HCT116 (cell line): ENCODE data around the gene KRTAP5-3. TPM values are rescaled to one million over a fixed set of nuclear protein-coding genes. Genes with fewer than 3 reads are reported as not detected.

ENCODE experiments used
- ATAC-seq: fragments of 200-7000 bp; cut with Tn5 transposase; 2 replicates; pipeline ENCODE4 v1.9.1; 2020; ENCODE audit warnings: mild to moderate bottlenecking, moderate library complexity
- BruUV-seq: library from RNA; stranded (reverse); fragments of 400-500 nt; replicated peaks from 2 replicates; lab custom pipeline; 2021; lab: Mats Ljungman, UMichigan
- CTCF ChIA-PET: fragments of 300-600 bp; sonication (Branson Sonifier 250); formaldehyde crosslinking; loops from one replicate; lab custom pipeline; 2021; ENCODE audit warnings: antibody characterized with exemption; lab: Charles Lee
- POLR2A ChIA-PET: fragments of 300-600, 350-600 bp; sonication (Branson Sonifier 250); formaldehyde crosslinking; loops from one replicate; lab custom pipeline; 2021; ENCODE audit warnings: antibody characterized with exemption; lab: Charles Lee
- RAD21 ChIA-PET, 2 experiments: fragments of 300-600 bp; sonication (Branson Sonifier 250); formaldehyde crosslinking; loops; one replicate each; lab custom pipeline; 2023; ENCODE audit warnings: low total read pairs in 2 of 2; ENCODE audit not compliant: uncharacterized antibody in 2 of 2, unreplicated experiment in 2 of 2, low non-redundant PET in 1 of 2; lab: Charles Lee
- DNase-seq: peaks from one replicate; pipeline ENCODE4 v3.0.0-alpha.2; 2010; ENCODE audit warnings: low read depth, low spot score
- H2AFZ ChIP-seq: fragments of 200-600 bp; shearing (Covaris generic), sonication (generic); 2 replicates; pipeline ENCODE4 v1.6.1; 2017; ENCODE audit warnings: low read depth, mixed run types, mixed read lengths, antibody characterized with exemption, low read length; ENCODE audit not compliant: poor library complexity, severe bottlenecking
- H3K27ac ChIP-seq: 2 replicates; pipeline ENCODE4 v1.5.1; 2012; ENCODE audit warnings: low read depth, low read length
- H3K27me3 ChIP-seq: fragments of 200-600 bp; sonication (generic); 2 replicates; pipeline ENCODE4 v1.6.1; 2016; ENCODE audit warnings: mixed run types, low read length, mixed read lengths; ENCODE audit not compliant: insufficient read depth
- H3K36me3 ChIP-seq, 2 experiments: fragments of 200-500 bp in 1 of 2; fragments of 200-600 bp in 1 of 2; sonication (Bioruptor generic) in 1 of 2; sonication (generic) in 1 of 2; 2 replicates each; pipeline versions ENCODE4 v1.5.1 to v1.6.1; 2014 to 2016; ENCODE audit warnings: low read length in 2 of 2, inconsistent platforms in 1 of 2, mixed read lengths in 1 of 2, mixed run types in 1 of 2; ENCODE audit not compliant: insufficient read depth in 2 of 2, control insufficient read depth in 1 of 2
- H3K4me1 ChIP-seq, 2 experiments: fragments of 200-600 bp in 1 of 2; sonication (generic) in 1 of 2; 2 replicates each; pipeline versions ENCODE4 v1.5.1 to v1.6.1; 2012 to 2017; ENCODE audit warnings: low read length in 2 of 2, inconsistent platforms in 1 of 2, mild to moderate bottlenecking in 1 of 2, mixed read lengths in 1 of 2, mixed run types in 1 of 2, moderate library complexity in 1 of 2; ENCODE audit not compliant: insufficient read depth in 2 of 2, control insufficient read depth in 1 of 2
- H3K4me2 ChIP-seq: fragments of 200-600 bp; sonication (generic); 2 replicates; pipeline ENCODE4 v1.6.1; 2017; ENCODE audit warnings: mixed run types, low read length, mixed read lengths
- H3K4me3 ChIP-seq, 2 experiments: fragments of 200-600 bp in 1 of 2; sonication (generic) in 1 of 2; replicated peaks in 1 of 2; 2 replicates each; pipeline ENCODE4 v1.5.1; 2011 to 2016; ENCODE audit warnings: low read length in 2 of 2, control low read depth in 1 of 2, low read depth in 1 of 2, mild to moderate bottlenecking in 1 of 2, mixed read lengths in 1 of 2, mixed run types in 1 of 2
- H3K79me2 ChIP-seq: fragments of 200-600 bp; sonication (generic); 2 replicates; pipeline ENCODE4 v1.6.1; 2017; ENCODE audit warnings: mild to moderate bottlenecking, mixed run types, low read length, moderate library complexity, mixed read lengths; ENCODE audit not compliant: insufficient read depth
- H3K9ac ChIP-seq: fragments of 200-600 bp; sonication (generic); 2 replicates; pipeline ENCODE4 v1.6.1; 2016; ENCODE audit warnings: low read length, mixed read lengths
- H3K9me2 ChIP-seq: fragments of 200-600 bp; sonication (generic), shearing (Covaris generic); 2 replicates; pipeline ENCODE4 v1.6.1; 2017; ENCODE audit warnings: mixed run types, mild to moderate bottlenecking, moderate library complexity; ENCODE audit not compliant: insufficient read depth
- H3K9me3 ChIP-seq, 2 experiments: fragments of 200-500 bp in 1 of 2; fragments of 200-600 bp in 1 of 2; sonication (Bioruptor generic) in 1 of 2; sonication (generic) in 1 of 2; 2 replicates each; pipeline ENCODE4 v1.6.1; 2014 to 2017; ENCODE audit warnings: low read length in 2 of 2, mixed read lengths in 2 of 2, inconsistent platforms in 1 of 2, low read depth in 1 of 2, mild to moderate bottlenecking in 1 of 2, mixed run types in 1 of 2, moderate library complexity in 1 of 2; ENCODE audit not compliant: control insufficient read depth in 1 of 2, insufficient read depth in 1 of 2
- H4K20me1 ChIP-seq: fragments of 200-600 bp; sonication (generic), shearing (Covaris generic); 2 replicates; pipeline ENCODE4 v1.6.1; 2017; ENCODE audit warnings: mixed run types, mild to moderate bottlenecking, moderate library complexity; ENCODE audit not compliant: insufficient read depth
- ATF3 ChIP-seq: IDR thresholded peaks from 2 replicates; pipeline ENCODE4 v1.6.1; 2012
- CBX3 ChIP-seq: IDR thresholded peaks from 2 replicates; pipeline ENCODE4 v1.6.1; 2012; ENCODE audit warnings: low read depth
- CEBPB ChIP-seq: IDR thresholded peaks from 2 replicates; pipeline ENCODE4 v1.6.1; 2012; ENCODE audit warnings: low read depth
- CTCF ChIP-seq, 3 experiments: fragments of 200-600 bp in 1 of 3; sonication (generic) in 1 of 3; IDR thresholded peaks in 2 of 3; conservative IDR thresholded peaks in 1 of 3; 2 replicates each; pipeline ENCODE4 v1.5.1; 2012 to 2017; ENCODE audit warnings: low read depth in 2 of 3, low read length in 2 of 3, antibody characterized with exemption in 1 of 3, borderline replicate concordance in 1 of 3, control low read depth in 1 of 3, mild to moderate bottlenecking in 1 of 3, mixed read lengths in 1 of 3, mixed run types in 1 of 3, moderate library complexity in 1 of 3; ENCODE audit not compliant: insufficient read depth in 1 of 3
- EGR1 ChIP-seq: IDR thresholded peaks from 2 replicates; pipeline ENCODE4 v1.6.1; 2012; ENCODE audit warnings: low read depth
- ELF1 ChIP-seq: IDR thresholded peaks from 2 replicates; pipeline ENCODE4 v1.6.1; 2012; ENCODE audit warnings: low read depth, borderline replicate concordance
- EZH2 ChIP-seq: fragments of 200-600 bp; sonication (generic); IDR thresholded peaks from 2 replicates; pipeline ENCODE4 v1.6.1; 2017; ENCODE audit warnings: antibody characterized with exemption, mixed run types
- EZH2phosphoT487 ChIP-seq: fragments of 200-600 bp; IDR thresholded peaks from 2 replicates; pipeline ENCODE4 v1.6.1; 2018; ENCODE audit warnings: antibody characterized with exemption, borderline replicate concordance
- JUND ChIP-seq: IDR thresholded peaks from 2 replicates; pipeline ENCODE4 v1.6.1; 2012
- POLR2A ChIP-seq: IDR thresholded peaks from 2 replicates; pipeline ENCODE4 v1.7.0; 2011; ENCODE audit warnings: borderline replicate concordance; ENCODE audit not compliant: insufficient read depth, insufficient read length; ENCODE audit errors: extremely low read depth
- REST ChIP-seq: IDR thresholded peaks from 2 replicates; pipeline ENCODE4 v1.6.1; 2012; ENCODE audit warnings: low read depth
- SP1 ChIP-seq: IDR thresholded peaks from 2 replicates; pipeline ENCODE4 v1.6.1; 2012; ENCODE audit warnings: low read depth
- SRF ChIP-seq: IDR thresholded peaks from 2 replicates; pipeline ENCODE4 v1.6.1; 2012; ENCODE audit warnings: low read depth
- YY1 ChIP-seq: IDR thresholded peaks from 2 replicates; pipeline ENCODE4 v1.6.1; 2011; ENCODE audit warnings: low read length, low read depth, moderate library complexity, mild to moderate bottlenecking; ENCODE audit not compliant: insufficient replicate concordance; ENCODE audit errors: extremely low read depth
- ZBTB33 ChIP-seq: IDR thresholded peaks from 2 replicates; pipeline ENCODE4 v1.6.1; 2011; ENCODE audit warnings: mild to moderate bottlenecking, low read length, moderate library complexity; ENCODE audit not compliant: insufficient replicate concordance; ENCODE audit errors: extremely low read depth
- ZFX ChIP-seq: fragments of 450-650 bp; IDR thresholded peaks from 2 replicates; pipeline ENCODE4 v1.6.1; 2017
- ZNF274 ChIP-seq: fragments of 200-500 bp; sonication (Bioruptor generic); IDR thresholded peaks from 2 replicates; pipeline ENCODE4 v1.6.1; 2014; ENCODE audit warnings: mild to moderate bottlenecking, low read depth, low read length, inconsistent platforms
- intact Hi-C: fragments of 100-400 bp; cut with micrococcal nuclease; formaldehyde crosslinking; loops from 2 replicates; pipeline ENCODE4 v1.10.0; 2022
- total RNA-seq: library from RNA; stranded (reverse); gene quantifications from one replicate; pipeline ENCODE4 v1.2.1, GENCODE V29; 2021; ENCODE audit not compliant: unreplicated experiment

Gene KRTAP5-3
- total RNA-seq, 1 experiment from 2014 or later = not detected

GRCh38 chr11:1574933-1575242 is 33.4 kb downstream of the KRTAP5-3 start:
- ATAC-seq (no peak), DNase-seq (no peak)
- Histone ChIP-seq H3K9me3 (peaks cover 0 to 7% of the 10 kb centered on the region in 2 experiments; a peak in 2 of 4 replicates), H3K4me3 (no peak overlapping the region), H2AFZ (no peak overlapping the region), H3K4me1 (peaks cover 16 to 29% of the 10 kb centered on the region in 2 experiments; a peak in 3 of 4 replicates), H4K20me1 (no peaks in the 10 kb centered on the region), H3K9me2 (no peaks in the 10 kb centered on the region), H3K36me3 (no peaks in the 10 kb centered on the region), H3K27ac (no peak overlapping the region), H3K27me3 (no peaks in the 10 kb centered on the region), H3K79me2 (peaks cover 3% of the 10 kb centered on the region; the same call in 1 of the 2 replicates), H3K4me2 (peak overlapping the region; percentile 94), H3K9ac (no peak overlapping the region)
- ChIA-PET POLR2A (interaction anchor here (0.8 to 2.5 kb wide), 8 partner anchors 14 to 224 kb away, joined by 3 to 18 read pairs (median 5); no protein-coding TSS in a partner anchor), RAD21 (interaction anchor here (1.4 to 2.6 kb wide), 3 partner anchors 28 to 78 kb away, joined by 4 to 22 read pairs (median 22); no protein-coding TSS in a partner anchor), CTCF (interaction anchor here (0.6 to 5.2 kb wide), 11 partner anchors 10 to 65 kb away, joined by 3 to 133 read pairs (median 6); no protein-coding TSS in a partner anchor)
- intact Hi-C loops = loop anchor here (1.0 to 2.0 kb wide), 2 partner anchors 20 to 29 kb away; no protein-coding TSS in a partner anchor
- BruUV-seq = no TSS peak
- no peak for TF ChIP-seq CBX3
- no peak for TF ChIP-seq EGR1
- no peak for TF ChIP-seq CEBPB
- TF ChIP-seq SP1 = no peak
- no peak for TF ChIP-seq EZH2phosphoT487
- TF ChIP-seq ATF3 = no peak
- TF ChIP-seq SRF = no peak
- TF ChIP-seq POLR2A = no peak
- TF ChIP-seq EZH2 = no peak
- TF ChIP-seq ZBTB33 = no peak
- no peak for TF ChIP-seq ZFX
- no peak for TF ChIP-seq REST
- TF ChIP-seq ZNF274 = no peak
- TF ChIP-seq ELF1 = no peak
- no peak for TF ChIP-seq YY1
- no peak for TF ChIP-seq JUND
- TF ChIP-seq CTCF (IDR thresholded peaks at IDR 0.05 in 2 of 3, conservative IDR thresholded peaks at IDR 0.05 in 1 of 3; ENCODE audit: borderline replicate concordance in 1 of 3, insufficient read depth in 1 of 3, low read depth in 2 of 3, low read length in 2 of 3) = no peak
